Trophoblast cell (in vitro differentiated cells and primary cell): Measurements from ENCODE around the gene FCER1A.
"Not testable (repeated sequence)": the region's sequence is repeated elsewhere in the genome, so short reads cannot be mapped to it uniquely, and the experiment has no call there.

Experiments used
- DNase-seq, 2 donors: peaks; one replicate each; pipeline ENCODE4 v3.0.0-alpha.2; 2016
- H2AFZ ChIP-seq: 2 replicates; pipeline ENCODE4 v1.6.1; 2013; ENCODE audit warnings: low read length, moderate library complexity, mild to moderate bottlenecking; ENCODE audit not compliant: insufficient read depth, poor library complexity
- H2AK5ac ChIP-seq: 2 replicates; pipeline ENCODE4 v1.6.1; 2013; ENCODE audit warnings: mild to moderate bottlenecking, low read length
- H2BK120ac ChIP-seq: 2 replicates; pipeline ENCODE4 v1.6.1; 2013; ENCODE audit warnings: low read length, mild to moderate bottlenecking, moderate library complexity; ENCODE audit not compliant: insufficient read depth, poor library complexity
- H2BK12ac ChIP-seq: 2 replicates; pipeline ENCODE4 v1.6.1; 2013; ENCODE audit warnings: mild to moderate bottlenecking, low read length, moderate library complexity
- H2BK5ac ChIP-seq: 2 replicates; pipeline ENCODE4 v1.6.1; 2013; ENCODE audit warnings: low read length, low read depth, moderate library complexity, mild to moderate bottlenecking; ENCODE audit not compliant: poor library complexity
- H3K14ac ChIP-seq: 2 replicates; pipeline ENCODE4 v1.6.1; 2013; ENCODE audit warnings: mild to moderate bottlenecking, low read length
- H3K18ac ChIP-seq: 2 replicates; pipeline ENCODE4 v1.6.1; 2013; ENCODE audit warnings: mild to moderate bottlenecking, low read length
- H3K23ac ChIP-seq: 2 replicates; pipeline ENCODE4 v1.6.1; 2013; ENCODE audit warnings: low read length
- H3K27ac ChIP-seq: 2 replicates; pipeline ENCODE4 v1.5.1; 2013; ENCODE audit warnings: low read depth, mild to moderate bottlenecking, inconsistent platforms, low read length, moderate library complexity
- H3K27me3 ChIP-seq: 2 replicates; pipeline ENCODE4 v1.6.1; 2013; ENCODE audit warnings: inconsistent platforms, mild to moderate bottlenecking, low read length, moderate library complexity; ENCODE audit not compliant: insufficient read depth
- H3K36me3 ChIP-seq, 2 experiments: 1 replicate in 1 of 2; 2 replicates in 1 of 2; pipeline ENCODE4 v1.6.1; 2013; ENCODE audit warnings: low read length in 2 of 2, mild to moderate bottlenecking in 2 of 2, moderate library complexity in 1 of 2; ENCODE audit not compliant: insufficient read depth in 2 of 2, control insufficient read depth in 1 of 2
- H3K4ac ChIP-seq: 2 replicates; pipeline ENCODE4 v1.6.1; 2013; ENCODE audit warnings: low read depth, mild to moderate bottlenecking, low read length, moderate library complexity
- H3K4me1 ChIP-seq, 2 experiments: 1 replicate in 1 of 2; 2 replicates in 1 of 2; pipeline ENCODE4 v1.6.1; 2013; ENCODE audit warnings: low read length in 2 of 2, mild to moderate bottlenecking in 2 of 2, moderate library complexity in 1 of 2; ENCODE audit not compliant: insufficient read depth in 2 of 2, control insufficient read depth in 1 of 2
- H3K4me2 ChIP-seq: 2 replicates; pipeline ENCODE4 v1.6.1; 2013; ENCODE audit warnings: inconsistent platforms, mild to moderate bottlenecking, low read length, moderate library complexity
- H3K4me3 ChIP-seq: 2 replicates; pipeline ENCODE4 v1.5.1; 2013; ENCODE audit warnings: mild to moderate bottlenecking, low read depth, low read length, inconsistent platforms
- H3K79me1 ChIP-seq: one replicate; pipeline ENCODE4 v1.6.1; 2013; ENCODE audit warnings: low read length
- H3K79me2 ChIP-seq: 2 replicates; pipeline ENCODE4 v1.6.1; 2013; ENCODE audit warnings: low read length, mild to moderate bottlenecking; ENCODE audit not compliant: control insufficient read depth, insufficient read depth, poor library complexity
- H3K9ac ChIP-seq: 2 replicates; pipeline ENCODE4 v1.6.1; 2013; ENCODE audit warnings: mild to moderate bottlenecking, low read length
- H3K9me3 ChIP-seq: 2 replicates; pipeline ENCODE4 v1.6.1; 2013; ENCODE audit warnings: low read depth, mild to moderate bottlenecking, control low read depth, inconsistent platforms, low read length; ENCODE audit not compliant: insufficient read depth
- H4K12ac ChIP-seq: 2 replicates; pipeline ENCODE4 v1.6.1; 2013; ENCODE audit warnings: low read depth, mild to moderate bottlenecking, low read length, moderate library complexity
- H4K8ac ChIP-seq: 2 replicates; pipeline ENCODE4 v1.6.1; 2013; ENCODE audit warnings: low read depth, mild to moderate bottlenecking, low read length, moderate library complexity
- H4K91ac ChIP-seq: one replicate; pipeline ENCODE4 v1.6.1; 2013; ENCODE audit warnings: low read depth, mild to moderate bottlenecking, low read length, moderate library complexity
- WGBS: extraction: QIAGEN DNeasy Blood & Tissue Kit; methylation state at CpG from one replicate; pipeline ENCODE4 v1.1.7; 2013; ENCODE audit warnings: missing lambda C conversion rate; ENCODE audit not compliant: insufficient read length, insufficient coverage; ENCODE audit errors: extremely low coverage; 5-methylcytosine and 5-hydroxymethylcytosine counted together

The FCER1A gene

GRCh38 chr1:159349374-159349773, 47.2 kb downstream of the FCER1A start:
- H3K79me1 ChIP-seq, H2BK120ac ChIP-seq, H3K27me3 ChIP-seq, H4K12ac ChIP-seq, H3K9ac ChIP-seq, H3K4ac ChIP-seq, H2BK5ac ChIP-seq, H3K4me3 ChIP-seq, H3K79me2 ChIP-seq, H2AK5ac ChIP-seq, H3K9me3 ChIP-seq, H3K4me2 ChIP-seq, H3K27ac ChIP-seq, H3K23ac ChIP-seq, H3K4me1 ChIP-seq, H3K36me3 ChIP-seq, H4K91ac ChIP-seq, H2AFZ ChIP-seq, DNase-seq, H3K14ac ChIP-seq, H2BK12ac ChIP-seq, H4K8ac ChIP-seq, H3K18ac ChIP-seq: not testable (repeated sequence)
- no CpG with 5 or more reads among the region's 3 CpGs for WGBS

DNA sequence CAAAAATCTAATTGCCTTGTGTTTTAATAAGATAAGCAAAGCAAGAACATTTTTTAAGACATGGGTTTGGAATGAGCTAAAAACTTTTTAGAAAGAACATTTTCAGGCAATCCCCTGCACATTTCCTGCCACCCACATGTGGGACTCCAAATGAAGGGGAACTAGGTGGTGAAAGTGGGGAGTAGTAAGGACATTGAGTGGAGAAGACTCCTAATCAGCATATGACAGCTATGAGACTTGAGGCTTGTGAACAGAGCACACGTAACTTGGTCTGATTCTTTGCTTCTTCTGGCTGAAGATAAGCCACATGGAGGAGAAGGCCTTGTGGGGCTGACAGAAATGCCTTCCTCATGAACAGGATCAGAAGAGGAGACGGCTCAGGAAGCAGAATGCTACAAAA, 50.3 kb downstream of the FCER1A start:
- no CpG with 5 or more reads among the region's 2 CpGs for WGBS

More for the DNA sequence above, 50.3 kb downstream of the FCER1A start:
- Histone ChIP-seq H2AK5ac (no peak overlapping the region), H3K4ac (no peak overlapping the region), H3K27me3 (no peaks in the 10 kb centered on the region), H3K14ac (no peak overlapping the region), H4K91ac (no peak overlapping the region), H3K4me2 (no peak overlapping the region), H2BK120ac (no peak overlapping the region), H2AFZ (no peak overlapping the region), H3K23ac (no peak overlapping the region), H3K18ac (no peak overlapping the region), H3K9me3 (no peaks in the 10 kb centered on the region), H4K12ac (no peak overlapping the region), H2BK5ac (no peak overlapping the region), H3K9ac (no peak overlapping the region), H3K79me2 (no peaks in the 10 kb centered on the region), H4K8ac (no peak overlapping the region), H3K79me1 (no peaks in the 10 kb centered on the region), H2BK12ac (no peak overlapping the region), H3K4me1 (no peaks in the 10 kb centered on the region), H3K4me3 (no peak overlapping the region), H3K36me3 (no peaks in the 10 kb centered on the region), H3K27ac (no peak overlapping the region)
- no peak for DNase-seq
